ENCODE data around the gene STK32B. TPM values are rescaled to one million over a fixed set of nuclear protein-coding genes. Genes with fewer than 3 reads are reported as not detected.

The STK32B gene
- total and polyA plus RNA-seq, 8 donors: 0.61 to 5.5 (median 3.1) TPM

- no peak overlapping the region for H3K27ac ChIP-seq
- H3K27me3 ChIP-seq: no peaks in the 10 kb centered on the region
- H3K9me3 ChIP-seq: peaks cover 0 to 14% (median 11%) of the 10 kb centered on the region in 4 donors
- no peak for DNase-seq
- H3K36me3 ChIP-seq: no peaks in the 10 kb centered on the region
- WGBS, 5 donors: 79 to 92% (median 88%) methylated on average over 1 of the region's 1 CpG
- no peaks in the 10 kb centered on the region for H3K4me1 ChIP-seq
- TF ChIP-seq POLR2A (IDR thresholded peaks at IDR 0.05): no peak
- TF ChIP-seq, protein P1, sequence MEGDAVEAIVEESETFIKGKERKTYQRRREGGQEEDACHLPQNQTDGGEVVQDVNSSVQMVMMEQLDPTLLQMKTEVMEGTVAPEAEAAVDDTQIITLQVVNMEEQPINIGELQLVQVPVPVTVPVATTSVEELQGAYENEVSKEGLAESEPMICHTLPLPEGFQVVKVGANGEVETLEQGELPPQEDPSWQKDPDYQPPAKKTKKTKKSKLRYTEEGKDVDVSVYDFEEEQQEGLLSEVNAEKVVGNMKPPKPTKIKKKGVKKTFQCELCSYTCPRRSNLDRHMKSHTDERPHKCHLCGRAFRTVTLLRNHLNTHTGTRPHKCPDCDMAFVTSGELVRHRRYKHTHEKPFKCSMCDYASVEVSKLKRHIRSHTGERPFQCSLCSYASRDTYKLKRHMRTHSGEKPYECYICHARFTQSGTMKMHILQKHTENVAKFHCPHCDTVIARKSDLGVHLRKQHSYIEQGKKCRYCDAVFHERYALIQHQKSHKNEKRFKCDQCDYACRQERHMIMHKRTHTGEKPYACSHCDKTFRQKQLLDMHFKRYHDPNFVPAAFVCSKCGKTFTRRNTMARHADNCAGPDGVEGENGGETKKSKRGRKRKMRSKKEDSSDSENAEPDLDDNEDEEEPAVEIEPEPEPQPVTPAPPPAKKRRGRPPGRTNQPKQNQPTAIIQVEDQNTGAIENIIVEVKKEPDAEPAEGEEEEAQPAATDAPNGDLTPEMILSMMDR (IDR thresholded peaks at IDR 0.05): no peak
- intact Hi-C loops (cut with DNase I; ENCODE audit: low total_unique reads): no loop called here
- H3K4me3 ChIP-seq: no peak overlapping the region
These were observed 166.1 kb downstream of the STK32B start for GRCh38 chr4:5217421-5217820.

DNA sequence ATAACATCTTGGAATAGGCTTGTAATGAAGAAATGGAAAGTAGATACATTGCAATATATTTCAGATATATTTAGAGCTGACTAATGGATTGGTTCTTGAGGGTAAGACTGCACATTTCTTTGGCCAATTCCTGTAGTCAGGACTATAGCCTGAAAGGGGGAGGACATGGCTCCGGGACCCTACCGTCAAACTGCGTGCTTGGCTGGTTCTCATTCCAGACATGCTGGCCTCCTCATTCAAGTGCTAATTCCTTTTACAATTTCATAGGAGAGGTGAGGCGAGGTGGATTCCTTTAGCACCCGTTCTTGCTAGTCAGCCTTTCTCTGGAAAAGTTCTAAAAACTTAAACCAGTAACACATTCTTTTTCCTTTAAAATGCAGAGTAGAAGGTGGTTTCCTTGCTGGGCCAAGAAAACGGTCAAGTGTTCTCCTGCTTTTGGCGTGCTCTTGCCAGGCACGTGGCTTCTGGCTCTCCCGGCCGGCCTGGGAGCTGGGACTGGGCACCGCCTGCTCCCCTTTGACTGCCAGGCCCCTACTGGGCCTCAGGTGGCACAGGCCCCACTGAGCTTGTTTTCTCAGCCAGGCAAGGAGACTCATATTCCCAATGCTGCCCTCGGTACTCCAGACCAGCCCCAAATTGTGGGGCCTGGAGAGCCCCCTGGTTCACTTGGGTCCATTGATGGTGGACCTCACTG lies 167.2 kb downstream of the STK32B start:
- Histone ChIP-seq H3K27me3 (no peaks in the 10 kb centered on the region), H3K9me3 (peaks cover 0 to 24% (median 21%) of the 10 kb centered on the region in 4 donors), H3K4me1 (no peaks in the 10 kb centered on the region), H3K4me3 (no peak overlapping the region), H3K27ac (no peak overlapping the region), H3K36me3 (no peaks in the 10 kb centered on the region)
- intact Hi-C loops (cut with DNase I; ENCODE audit: low total_unique reads): no loop called here
- DNase-seq: no peak
- no peak for TF ChIP-seq POLR2A (IDR thresholded peaks at IDR 0.05)
- TF ChIP-seq POLR2AphosphoS5 (IDR thresholded peaks at IDR 0.05): no peak
- TF ChIP-seq EP300 (IDR thresholded peaks at IDR 0.05): no peak
- TF ChIP-seq, protein P1 (IDR thresholded peaks at IDR 0.05): no peak
- WGBS, 5 donors: 80 to 86% (median 82%) methylated on average over 12 of the region's 12 CpGs

DNA sequence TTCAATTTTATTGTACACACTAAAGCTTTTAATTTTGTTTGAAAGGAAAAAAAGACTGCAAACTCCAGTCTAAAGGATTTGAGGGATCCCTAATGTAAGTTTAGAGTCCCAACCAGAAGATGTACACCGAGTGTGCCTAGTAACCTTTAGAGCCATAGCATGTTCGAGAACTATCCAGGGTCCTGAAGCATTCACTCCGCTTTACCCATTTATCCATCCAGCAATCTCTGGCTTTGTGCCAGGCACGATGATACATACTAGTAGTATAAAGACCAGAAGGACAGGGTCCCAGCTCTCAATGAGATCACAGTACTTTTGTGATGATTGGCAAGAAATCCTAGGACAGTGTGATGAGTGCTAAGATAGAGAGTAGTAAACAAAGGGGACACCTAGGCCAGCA lies 168.7 kb downstream of the STK32B start:
- Histone ChIP-seq H3K9me3 (peaks cover 0 to 24% (median 21%) of the 10 kb centered on the region in 4 donors), H3K4me3 (no peak overlapping the region), H3K36me3 (no peaks in the 10 kb centered on the region), H3K27me3 (no peaks in the 10 kb centered on the region), H3K27ac (no peak overlapping the region), H3K4me1 (no peaks in the 10 kb centered on the region)
- 48 to 63% (median 52%) methylated on average over 4 of the region's 4 CpGs for WGBS, 5 donors
- no peak for TF ChIP-seq POLR2A (IDR thresholded peaks at IDR 0.05)
- no peak for TF ChIP-seq POLR2AphosphoS5 (IDR thresholded peaks at IDR 0.05)
- TF ChIP-seq, protein P1 (IDR thresholded peaks at IDR 0.05): no peak
- TF ChIP-seq EP300 (IDR thresholded peaks at IDR 0.05): no peak
- DNase-seq: peak in 1 of 2 donors; percentile 25
- intact Hi-C loops (cut with DNase I; ENCODE audit: low total_unique reads): no loop called here

DNA sequence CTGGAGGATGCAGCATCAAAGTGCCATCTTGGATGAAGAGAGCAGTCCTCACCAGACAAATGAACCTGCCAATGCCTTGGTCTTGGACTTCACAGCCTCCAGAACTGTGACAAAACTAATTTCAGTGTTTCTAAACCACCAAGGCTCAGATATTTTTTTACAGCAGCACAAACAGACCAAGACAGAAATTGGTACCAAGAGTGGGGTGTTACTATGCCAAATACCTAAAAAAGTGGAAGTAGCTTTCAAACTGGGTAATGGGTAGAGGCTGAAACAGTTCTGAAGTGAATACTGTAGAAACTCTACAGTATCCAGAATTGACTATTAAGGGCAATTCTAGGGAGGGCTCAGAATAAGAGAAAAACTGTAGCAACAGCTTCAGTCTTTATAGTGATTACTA lies 170.8 kb downstream of the STK32B start:
- peaks cover 0 to 24% (median 21%) of the 10 kb centered on the region in 4 donors for H3K9me3 ChIP-seq
- no peaks in the 10 kb centered on the region for H3K4me1 ChIP-seq
- no peak overlapping the region for H3K4me3 ChIP-seq
- no peak overlapping the region for H3K27ac ChIP-seq
- no peak for TF ChIP-seq POLR2AphosphoS5 (IDR thresholded peaks at IDR 0.05)
- TF ChIP-seq, protein P1 (IDR thresholded peaks at IDR 0.05): no peak
- TF ChIP-seq POLR2A (IDR thresholded peaks at IDR 0.05): no peak
- no peak for TF ChIP-seq EP300 (IDR thresholded peaks at IDR 0.05)
- no peak for DNase-seq
- H3K27me3 ChIP-seq: no peaks in the 10 kb centered on the region
- intact Hi-C loops (cut with DNase I; ENCODE audit: low total_unique reads): no loop called here
- no peaks in the 10 kb centered on the region for H3K36me3 ChIP-seq

Data from stomach (tissue), 9 donors.